ENCODE data around the gene GOLGA6A.

GOLGA6A gene

GRCh38 chr15:74036271-74037170 lies 45.8 kb downstream of the GOLGA6A start:
- no peak overlapping the region for H3K27ac ChIP-seq (ENCODE audit: insufficient read depth, low read length, poor library complexity, severe bottlenecking)
- peaks cover 62% of the 10 kb centered on the region for H3K36me3 ChIP-seq (ENCODE audit: control insufficient read depth, insufficient read depth, low read length)
- no peaks in the 10 kb centered on the region for H3K9me3 ChIP-seq (ENCODE audit: control insufficient read depth, low read length)
- H3K4me1 ChIP-seq (ENCODE audit: control insufficient read depth, insufficient read depth, low read length, poor library complexity, severe bottlenecking) = no peaks in the 10 kb centered on the region
- no peak overlapping the region for H3K4me3 ChIP-seq (ENCODE audit: insufficient read depth, low read depth, low read length, poor library complexity, severe bottlenecking)
- H3K27me3 ChIP-seq (replicated peaks; ENCODE audit: control insufficient read depth, insufficient read depth, low read length, poor library complexity, severe bottlenecking) = no peaks in the 10 kb centered on the region
- no peak for DNase-seq

GRCh38 chr15:74035121-74036017 lies 47.0 kb downstream of the GOLGA6A start:
- Histone ChIP-seq H3K9me3 (ENCODE audit: control insufficient read depth, low read length) (no peaks in the 10 kb centered on the region), H3K4me1 (ENCODE audit: control insufficient read depth, insufficient read depth, low read length, poor library complexity, severe bottlenecking) (no peaks in the 10 kb centered on the region), H3K27ac (ENCODE audit: insufficient read depth, low read length, poor library complexity, severe bottlenecking) (no peak overlapping the region), H3K4me3 (ENCODE audit: insufficient read depth, low read depth, low read length, poor library complexity, severe bottlenecking) (no peak overlapping the region), H3K27me3 (replicated peaks; ENCODE audit: control insufficient read depth, insufficient read depth, low read length, poor library complexity, severe bottlenecking) (no peaks in the 10 kb centered on the region), H3K36me3 (ENCODE audit: control insufficient read depth, insufficient read depth, low read length) (peaks cover 57% of the 10 kb centered on the region)
- DNase-seq = no peak

- no peak for DNase-seq
- peaks cover 64% of the 10 kb centered on the region for H3K36me3 ChIP-seq (ENCODE audit: control insufficient read depth, insufficient read depth, low read length)
- H3K4me3 ChIP-seq (ENCODE audit: insufficient read depth, low read depth, low read length, poor library complexity, severe bottlenecking) = no peak overlapping the region
- H3K4me1 ChIP-seq (ENCODE audit: control insufficient read depth, insufficient read depth, low read length, poor library complexity, severe bottlenecking) = no peaks in the 10 kb centered on the region
- H3K27me3 ChIP-seq (replicated peaks; ENCODE audit: control insufficient read depth, insufficient read depth, low read length, poor library complexity, severe bottlenecking) = no peaks in the 10 kb centered on the region
- no peaks in the 10 kb centered on the region for H3K9me3 ChIP-seq (ENCODE audit: control insufficient read depth, low read length)
- H3K27ac ChIP-seq (ENCODE audit: insufficient read depth, low read length, poor library complexity, severe bottlenecking) = no peak overlapping the region
These were observed 48.1 kb downstream of the GOLGA6A start for GRCh38 chr15:74034206-74034755.

- Histone ChIP-seq H3K4me3 (ENCODE audit: insufficient read depth, low read depth, low read length, poor library complexity, severe bottlenecking) (no peak overlapping the region), H3K27me3 (replicated peaks; ENCODE audit: control insufficient read depth, insufficient read depth, low read length, poor library complexity, severe bottlenecking) (no peaks in the 10 kb centered on the region), H3K27ac (ENCODE audit: insufficient read depth, low read length, poor library complexity, severe bottlenecking) (no peak overlapping the region), H3K36me3 (ENCODE audit: control insufficient read depth, insufficient read depth, low read length) (peaks cover 63% of the 10 kb centered on the region), H3K4me1 (ENCODE audit: control insufficient read depth, insufficient read depth, low read length, poor library complexity, severe bottlenecking) (no peaks in the 10 kb centered on the region), H3K9me3 (ENCODE audit: control insufficient read depth, low read length) (no peaks in the 10 kb centered on the region)
- DNase-seq = no peak
These were observed 49.5 kb downstream of the GOLGA6A start for GRCh38 chr15:74032606-74033561.

GRCh38 chr15:74032046-74032445 lies 50.3 kb downstream of the GOLGA6A start:
- H3K27me3 ChIP-seq (replicated peaks; ENCODE audit: control insufficient read depth, insufficient read depth, low read length, poor library complexity, severe bottlenecking) = no peaks in the 10 kb centered on the region
- DNase-seq = no peak
- no peak overlapping the region for H3K27ac ChIP-seq (ENCODE audit: insufficient read depth, low read length, poor library complexity, severe bottlenecking)
- H3K9me3 ChIP-seq (ENCODE audit: control insufficient read depth, low read length) = no peaks in the 10 kb centered on the region
- H3K4me1 ChIP-seq (ENCODE audit: control insufficient read depth, insufficient read depth, low read length, poor library complexity, severe bottlenecking) = no peaks in the 10 kb centered on the region
- no peak overlapping the region for H3K4me3 ChIP-seq (ENCODE audit: insufficient read depth, low read depth, low read length, poor library complexity, severe bottlenecking)
- H3K36me3 ChIP-seq (ENCODE audit: control insufficient read depth, insufficient read depth, low read length) = peaks cover 61% of the 10 kb centered on the region

GRCh38 chr15:74028646-74029045 lies 53.7 kb downstream of the GOLGA6A start:
- no peak for DNase-seq
- Histone ChIP-seq H3K4me1 (ENCODE audit: control insufficient read depth, insufficient read depth, low read length, poor library complexity, severe bottlenecking) (no peaks in the 10 kb centered on the region), H3K4me3 (ENCODE audit: insufficient read depth, low read depth, low read length, poor library complexity, severe bottlenecking) (no peak overlapping the region), H3K27ac (ENCODE audit: insufficient read depth, low read length, poor library complexity, severe bottlenecking) (no peak overlapping the region), H3K9me3 (ENCODE audit: control insufficient read depth, low read length) (no peaks in the 10 kb centered on the region), H3K27me3 (replicated peaks; ENCODE audit: control insufficient read depth, insufficient read depth, low read length, poor library complexity, severe bottlenecking) (no peaks in the 10 kb centered on the region), H3K36me3 (ENCODE audit: control insufficient read depth, insufficient read depth, low read length) (peaks cover 53% of the 10 kb centered on the region)

GRCh38 chr15:74027688-74028087 lies 54.7 kb downstream of the GOLGA6A start:
- Histone ChIP-seq H3K27me3 (replicated peaks; ENCODE audit: control insufficient read depth, insufficient read depth, low read length, poor library complexity, severe bottlenecking) (no peaks in the 10 kb centered on the region), H3K4me3 (ENCODE audit: insufficient read depth, low read depth, low read length, poor library complexity, severe bottlenecking) (no peak overlapping the region), H3K4me1 (ENCODE audit: control insufficient read depth, insufficient read depth, low read length, poor library complexity, severe bottlenecking) (no peaks in the 10 kb centered on the region), H3K9me3 (ENCODE audit: control insufficient read depth, low read length) (no peaks in the 10 kb centered on the region), H3K27ac (ENCODE audit: insufficient read depth, low read length, poor library complexity, severe bottlenecking) (no peak overlapping the region), H3K36me3 (ENCODE audit: control insufficient read depth, insufficient read depth, low read length) (peaks cover 53% of the 10 kb centered on the region)
- no peak for DNase-seq

GRCh38 chr15:74025436-74025835 lies 56.9 kb downstream of the GOLGA6A start:
- Histone ChIP-seq H3K36me3 (ENCODE audit: control insufficient read depth, insufficient read depth, low read length) (peaks cover 55% of the 10 kb centered on the region), H3K4me3 (ENCODE audit: insufficient read depth, low read depth, low read length, poor library complexity, severe bottlenecking) (no peak overlapping the region), H3K27me3 (replicated peaks; ENCODE audit: control insufficient read depth, insufficient read depth, low read length, poor library complexity, severe bottlenecking) (no peaks in the 10 kb centered on the region), H3K9me3 (ENCODE audit: control insufficient read depth, low read length) (no peaks in the 10 kb centered on the region), H3K27ac (ENCODE audit: insufficient read depth, low read length, poor library complexity, severe bottlenecking) (no peak overlapping the region), H3K4me1 (ENCODE audit: control insufficient read depth, insufficient read depth, low read length, poor library complexity, severe bottlenecking) (no peaks in the 10 kb centered on the region)
- DNase-seq = no peak

GRCh38 chr15:74024687-74025086 lies 57.7 kb downstream of the GOLGA6A start:
- H3K36me3 ChIP-seq (ENCODE audit: control insufficient read depth, insufficient read depth, low read length) = peaks cover 52% of the 10 kb centered on the region
- no peak overlapping the region for H3K4me3 ChIP-seq (ENCODE audit: insufficient read depth, low read depth, low read length, poor library complexity, severe bottlenecking)
- no peak overlapping the region for H3K27ac ChIP-seq (ENCODE audit: insufficient read depth, low read length, poor library complexity, severe bottlenecking)
- no peaks in the 10 kb centered on the region for H3K9me3 ChIP-seq (ENCODE audit: control insufficient read depth, low read length)
- no peaks in the 10 kb centered on the region for H3K4me1 ChIP-seq (ENCODE audit: control insufficient read depth, insufficient read depth, low read length, poor library complexity, severe bottlenecking)
- H3K27me3 ChIP-seq (replicated peaks; ENCODE audit: control insufficient read depth, insufficient read depth, low read length, poor library complexity, severe bottlenecking) = no peaks in the 10 kb centered on the region
- DNase-seq = no peak
